ENCODE results near the gene CSGALNACT2.

Gene CSGALNACT2, protein sequence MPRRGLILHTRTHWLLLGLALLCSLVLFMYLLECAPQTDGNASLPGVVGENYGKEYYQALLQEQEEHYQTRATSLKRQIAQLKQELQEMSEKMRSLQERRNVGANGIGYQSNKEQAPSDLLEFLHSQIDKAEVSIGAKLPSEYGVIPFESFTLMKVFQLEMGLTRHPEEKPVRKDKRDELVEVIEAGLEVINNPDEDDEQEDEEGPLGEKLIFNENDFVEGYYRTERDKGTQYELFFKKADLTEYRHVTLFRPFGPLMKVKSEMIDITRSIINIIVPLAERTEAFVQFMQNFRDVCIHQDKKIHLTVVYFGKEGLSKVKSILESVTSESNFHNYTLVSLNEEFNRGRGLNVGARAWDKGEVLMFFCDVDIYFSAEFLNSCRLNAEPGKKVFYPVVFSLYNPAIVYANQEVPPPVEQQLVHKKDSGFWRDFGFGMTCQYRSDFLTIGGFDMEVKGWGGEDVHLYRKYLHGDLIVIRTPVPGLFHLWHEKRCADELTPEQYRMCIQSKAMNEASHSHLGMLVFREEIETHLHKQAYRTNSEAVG

DNA sequence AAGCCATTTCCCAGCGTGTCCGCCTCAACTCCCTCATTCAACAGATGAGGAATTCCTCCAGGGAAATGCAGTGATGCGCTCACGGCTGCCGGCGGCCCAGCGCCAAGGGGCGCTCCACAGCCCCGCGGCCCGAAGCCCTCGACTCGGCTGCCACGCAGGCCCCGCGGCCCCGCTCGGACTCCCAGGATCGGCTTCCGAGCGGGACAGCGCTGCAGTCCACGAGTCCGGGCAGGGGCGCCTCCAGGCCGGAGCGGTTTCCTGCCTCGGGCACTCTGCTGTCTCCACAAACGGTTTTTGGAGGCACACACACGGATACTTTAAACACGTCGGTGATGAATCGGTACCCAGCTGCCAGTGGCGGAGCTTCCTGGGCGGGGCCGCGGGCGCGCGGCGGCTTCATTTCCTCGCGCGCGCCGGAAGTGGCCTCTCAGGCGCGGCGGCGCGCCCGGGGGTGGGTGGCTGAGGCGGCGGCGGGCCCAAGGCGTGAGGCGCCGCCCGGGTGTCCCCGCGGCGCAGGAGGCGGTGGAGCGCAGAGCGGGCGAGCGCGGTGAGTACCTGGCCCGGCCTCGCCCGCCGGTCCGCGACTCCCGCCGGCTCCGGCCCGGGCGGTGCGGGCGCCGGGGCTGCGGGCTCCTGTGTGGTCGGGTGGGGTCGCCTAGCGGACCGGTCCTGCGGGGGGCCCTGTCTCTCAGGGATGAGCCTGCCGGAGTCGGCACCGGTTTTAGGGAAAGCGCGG lies at the start of gene CSGALNACT2:
Gene CSGALNACT2 (plus strand): TSS at position 425 of the 736 bp plus-strand sequence. CDS start 16,705 bp downstream, outside the sequence.
- TF ChIP-seq, protein P1, sequence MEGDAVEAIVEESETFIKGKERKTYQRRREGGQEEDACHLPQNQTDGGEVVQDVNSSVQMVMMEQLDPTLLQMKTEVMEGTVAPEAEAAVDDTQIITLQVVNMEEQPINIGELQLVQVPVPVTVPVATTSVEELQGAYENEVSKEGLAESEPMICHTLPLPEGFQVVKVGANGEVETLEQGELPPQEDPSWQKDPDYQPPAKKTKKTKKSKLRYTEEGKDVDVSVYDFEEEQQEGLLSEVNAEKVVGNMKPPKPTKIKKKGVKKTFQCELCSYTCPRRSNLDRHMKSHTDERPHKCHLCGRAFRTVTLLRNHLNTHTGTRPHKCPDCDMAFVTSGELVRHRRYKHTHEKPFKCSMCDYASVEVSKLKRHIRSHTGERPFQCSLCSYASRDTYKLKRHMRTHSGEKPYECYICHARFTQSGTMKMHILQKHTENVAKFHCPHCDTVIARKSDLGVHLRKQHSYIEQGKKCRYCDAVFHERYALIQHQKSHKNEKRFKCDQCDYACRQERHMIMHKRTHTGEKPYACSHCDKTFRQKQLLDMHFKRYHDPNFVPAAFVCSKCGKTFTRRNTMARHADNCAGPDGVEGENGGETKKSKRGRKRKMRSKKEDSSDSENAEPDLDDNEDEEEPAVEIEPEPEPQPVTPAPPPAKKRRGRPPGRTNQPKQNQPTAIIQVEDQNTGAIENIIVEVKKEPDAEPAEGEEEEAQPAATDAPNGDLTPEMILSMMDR (IDR thresholded peaks at IDR 0.05; ENCODE audit: low read depth, low read length), result no peak
- DNase-seq (ENCODE audit: extremely low read depth, low read depth), result peak; percentile 60

GRCh38 chr10:43089519-43089918 lies 48.7 kb upstream of the CSGALNACT2 start:
- DNase-seq (ENCODE audit: extremely low read depth, low read depth), result no peak
- TF ChIP-seq, protein P1 (IDR thresholded peaks at IDR 0.05; ENCODE audit: low read depth, low read length), result no peak

DNA sequence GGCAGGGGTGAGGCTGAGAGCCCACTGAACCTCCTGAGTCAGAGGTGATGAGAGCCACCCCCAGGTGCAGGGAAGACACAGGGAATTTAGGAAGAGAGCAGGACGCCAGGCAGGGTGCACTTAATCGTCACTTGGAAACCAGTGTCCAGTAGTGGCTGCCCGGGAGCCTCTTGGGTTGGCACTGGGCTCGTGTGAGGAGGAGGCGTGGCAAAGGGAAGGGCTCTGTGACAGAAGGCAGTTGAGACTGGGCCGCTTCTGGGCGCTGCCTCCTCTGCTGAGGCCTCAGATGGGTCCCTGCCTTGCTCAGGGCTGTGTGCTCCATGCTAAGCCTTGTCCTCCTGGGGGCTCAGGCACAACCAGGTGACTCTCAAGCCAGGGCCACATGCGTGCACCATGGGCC lies 48.1 kb upstream of the CSGALNACT2 start:
- TF ChIP-seq, protein P1 (IDR thresholded peaks at IDR 0.05; ENCODE audit: low read depth, low read length), result no peak
- DNase-seq (ENCODE audit: extremely low read depth, low read depth), result no peak

GRCh38 chr10:43090664-43091063 lies 47.6 kb upstream of the CSGALNACT2 start:
- no peak for DNase-seq (ENCODE audit: extremely low read depth, low read depth)
- TF ChIP-seq, protein P1 (IDR thresholded peaks at IDR 0.05; ENCODE audit: low read depth, low read length), result no peak

GRCh38 chr10:43091846-43092245 lies 46.4 kb upstream of the CSGALNACT2 start:
- TF ChIP-seq, protein P1 (IDR thresholded peaks at IDR 0.05; ENCODE audit: low read depth, low read length), result no peak
- DNase-seq (ENCODE audit: extremely low read depth, low read depth), result no peak

- TF ChIP-seq, protein P1 (IDR thresholded peaks at IDR 0.05; ENCODE audit: low read depth, low read length), result no peak; the same call in 1 of the 2 replicates
- DNase-seq (ENCODE audit: extremely low read depth, low read depth), result no peak
These were observed 44.7 kb upstream of the CSGALNACT2 start for GRCh38 chr10:43093423-43094076.

All from AG09319 (cell line).